T-cell (primary cell): ENCODE results near the gene CUTA. TPM values are rescaled to one million over a fixed set of nuclear protein-coding genes. Genes with fewer than 3 reads are reported as not detected.
"Not testable (repeated sequence)": the region's sequence is repeated elsewhere in the genome, so short reads cannot be mapped to it uniquely, and the experiment has no call there.

Experiments
- ATAC-seq, 4 experiments: fragments of 200-7000 bp in 3 of 4; fragments of 150-1000 bp in 1 of 4; cut with Tn5 transposase; replicated peaks in 1 of 4; 1 replicate in 3 of 4; 2 replicates in 1 of 4; pipeline ENCODE4 v1.10.0; 2021; ENCODE audit warnings: moderate library complexity in 3 of 4, mild to moderate bottlenecking in 2 of 4, moderate number of reproducible peaks in 1 of 4
- CTCF ChIA-PET, 2 donors: fragments of 300-600 bp; sonication (Branson Sonifier 250); formaldehyde crosslinking; loops; one replicate each; lab custom pipeline; 2022; ENCODE audit warnings: antibody characterized with exemption in 2 of 2; lab: Charles Lee
- POLR2A ChIA-PET, 2 donors: fragments of 300-600 bp; sonication (Branson Sonifier 250); formaldehyde crosslinking; loops; one replicate each; lab custom pipeline; 2022; ENCODE audit warnings: antibody characterized with exemption in 2 of 2; lab: Charles Lee
- DNase-seq, 35 experiments: peaks; one replicate each; pipeline versions ENCODE4 v3.0.0 to v3.0.0-alpha.2; 2013 to 2023
- H3K27ac ChIP-seq: one replicate; pipeline ENCODE4 v1.5.1; 2013; ENCODE audit warnings: low read length
- H3K27me3 ChIP-seq, 2 experiments: replicated peaks in 1 of 2; 1 replicate in 1 of 2; 2 replicates in 1 of 2; pipeline versions ENCODE4 v1.6.1 to v1.7.0; 2013; ENCODE audit warnings: low read length in 1 of 2, mixed read lengths in 1 of 2; ENCODE audit not compliant: control insufficient read depth in 2 of 2, insufficient read depth in 2 of 2; ENCODE audit errors: extremely low read depth in 1 of 2
- H3K36me3 ChIP-seq, 2 donors: 1 replicate in 1 of 2; 2 replicates in 1 of 2; pipeline versions ENCODE4 v1.6.1 to v1.7.0; 2013; ENCODE audit warnings: low read length in 1 of 2; ENCODE audit not compliant: control insufficient read depth in 2 of 2, insufficient read depth in 1 of 2; ENCODE audit errors: extremely low read depth in 1 of 2
- H3K4me1 ChIP-seq, 2 experiments: 1 replicate in 1 of 2; 2 replicates in 1 of 2; pipeline versions ENCODE4 v1.6.1 to v1.7.0; 2013; ENCODE audit warnings: low read length in 2 of 2, mixed read lengths in 1 of 2; ENCODE audit not compliant: insufficient read depth in 2 of 2, control insufficient read depth in 1 of 2; ENCODE audit errors: extremely low read depth in 1 of 2
- H3K4me3 ChIP-seq, 2 donors: 1 replicate in 1 of 2; 2 replicates in 1 of 2; pipeline versions ENCODE4 v1.5.1 to v1.7.0; 2013; ENCODE audit warnings: mild to moderate bottlenecking in 2 of 2, low read length in 1 of 2, moderate library complexity in 1 of 2; ENCODE audit not compliant: control insufficient read depth in 1 of 2; ENCODE audit errors: extremely low read depth in 1 of 2
- H3K9me3 ChIP-seq: 2 replicates; pipeline ENCODE4 v1.7.0; 2013
- H3K27ac Mint-ChIP-seq, 2 donors: one replicate each; pipeline ENCODE4 v1.8.0; 2020 to 2021; ENCODE audit warnings: mild to moderate bottlenecking in 2 of 2, mixed read lengths in 2 of 2
- H3K27me3 Mint-ChIP-seq, 2 donors: one replicate each; pipeline ENCODE4 v1.8.0; 2021 to 2022; ENCODE audit warnings: mixed read lengths in 2 of 2
- H3K36me3 Mint-ChIP-seq: one replicate; pipeline ENCODE4 v1.8.0; 2021; ENCODE audit warnings: mixed read lengths
- H3K4me1 Mint-ChIP-seq, 3 donors: one replicate each; pipeline ENCODE4 v1.8.0; 2020 to 2022; ENCODE audit warnings: mixed read lengths in 3 of 3, mild to moderate bottlenecking in 1 of 3
- H3K4me3 Mint-ChIP-seq, 3 donors: one replicate each; pipeline ENCODE4 v1.8.0; 2020 to 2022; ENCODE audit warnings: mild to moderate bottlenecking in 3 of 3, mixed read lengths in 3 of 3, moderate library complexity in 3 of 3
- H3K9me3 Mint-ChIP-seq, 3 donors: one replicate each; pipeline ENCODE4 v1.8.0; 2020 to 2022; ENCODE audit warnings: mixed read lengths in 3 of 3
- WGBS: methylation state at CpG from one replicate; pipeline ENCODE4 v1.1.5; 2013; ENCODE audit warnings: missing lambda C conversion rate; ENCODE audit not compliant: insufficient coverage; 5-methylcytosine and 5-hydroxymethylcytosine counted together
- total RNA-seq, 35 experiments: library from RNA in 6 of 35; stranded (reverse) in 6 of 35; fragments of 120-200 nt in 1 of 35; gene quantifications; one replicate each; pipeline versions ENCODE4 v1.2.1 to v1.2.4 and lab custom pipeline; 2013 to 2026

The CUTA gene
- total RNA-seq, 5 donors from 2014 or later (not counting 1 experiment from before 2014, with no cell fraction given), result 169 to 184 (median 176) TPM

DNA sequence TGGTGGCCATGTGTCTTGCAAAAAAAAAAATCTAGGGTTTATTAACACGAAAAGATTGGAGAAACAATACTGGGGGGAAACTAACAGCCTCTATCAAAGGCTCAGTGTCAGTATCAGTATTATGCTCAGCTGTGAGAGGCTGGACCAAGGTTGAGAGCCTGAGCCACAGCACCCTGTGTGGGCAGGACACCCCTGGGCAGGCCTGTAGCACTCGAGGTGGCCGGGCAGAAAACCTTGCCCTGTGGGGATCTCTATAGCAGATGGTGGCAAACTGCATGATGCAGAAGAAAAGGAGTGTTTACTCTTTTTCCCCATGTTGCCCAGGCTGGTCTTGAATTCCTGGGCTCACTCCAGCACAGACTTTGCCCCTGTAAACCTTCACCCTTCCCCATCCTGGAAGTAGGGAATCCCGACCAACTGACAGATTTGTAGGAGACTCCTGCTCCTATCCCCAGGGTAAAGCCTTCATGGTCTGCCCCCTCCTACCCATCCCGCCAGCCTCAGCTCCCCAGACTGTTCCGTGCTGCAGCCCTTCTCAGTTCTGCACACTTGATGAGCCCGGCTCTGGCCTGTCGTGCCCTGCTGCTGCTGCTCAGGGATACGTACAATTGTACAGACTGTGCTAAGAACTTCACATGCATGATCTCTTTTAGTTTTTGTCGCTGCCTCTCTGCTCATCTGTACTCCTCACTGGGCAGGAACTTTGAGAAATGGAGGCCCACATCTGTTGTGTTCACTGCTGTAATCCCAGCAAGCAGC, 34.3 kb downstream of the CUTA start:
- Histone ChIP-seq H3K27ac (no peak overlapping the region), H3K36me3 (no peaks in the 10 kb centered on the region), H3K27me3 (peaks cover 0 to 2% of the 10 kb centered on the region in 2 experiments), H3K9me3 (no peaks in the 10 kb centered on the region), H3K4me3 (no peak overlapping the region), H3K4me1 (no peaks in the 10 kb centered on the region)
- Mint-ChIP-seq H3K4me3 (no peak overlapping the region), H3K9me3 (no peaks in the 10 kb centered on the region), H3K27me3 (no peaks in the 10 kb centered on the region), H3K27ac (no peak overlapping the region), H3K36me3 (no peaks in the 10 kb centered on the region), H3K4me1 (no peaks in the 10 kb centered on the region)
- DNase-seq, result no peak
- POLR2A ChIA-PET, result no interaction called here
- 84% methylated on average over 5 of the region's 10 CpGs for WGBS
- CTCF ChIA-PET, result no interaction called here
- ATAC-seq, result no peak

DNA sequence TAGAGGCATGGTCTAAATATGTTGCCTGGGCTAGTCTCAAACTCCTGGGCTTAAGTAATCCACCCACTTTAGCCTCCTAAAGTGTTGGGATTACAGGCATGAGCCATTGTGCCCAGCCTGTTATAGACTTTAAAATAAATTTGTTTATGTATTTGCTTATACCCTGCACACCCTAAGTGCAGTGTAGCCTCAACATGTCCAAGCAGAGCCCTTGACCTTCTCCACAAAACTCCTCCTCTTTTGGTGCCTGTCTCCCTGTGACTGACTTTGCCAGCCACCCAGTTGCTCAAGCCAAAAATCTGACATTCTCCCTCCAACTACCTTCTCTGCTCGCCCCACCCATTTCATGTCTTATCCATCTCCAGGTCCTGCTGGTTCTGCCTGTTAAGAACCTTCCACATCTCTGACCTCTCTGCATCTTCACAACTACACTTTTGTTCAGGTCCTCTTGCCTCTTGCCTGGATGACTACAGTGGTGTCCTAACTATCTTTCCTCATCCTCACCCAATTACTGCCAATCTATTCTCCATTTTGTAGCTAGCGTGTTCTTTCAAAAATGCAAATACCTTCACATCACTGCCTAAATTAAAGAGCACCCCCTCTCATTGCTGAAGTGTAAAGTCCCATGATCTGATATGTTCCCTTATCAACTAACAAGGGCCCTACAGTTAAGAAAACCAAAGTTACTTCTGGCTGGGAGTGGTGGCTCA, 37.5 kb downstream of the CUTA start:
- Mint-ChIP-seq H3K27me3 (no peaks in the 10 kb centered on the region), H3K27ac (no peak overlapping the region), H3K4me1 (peaks cover 0 to 1% (median 1%) of the 10 kb centered on the region in 3 donors), H3K9me3 (no peaks in the 10 kb centered on the region), H3K4me3 (no peak overlapping the region), H3K36me3 (no peaks in the 10 kb centered on the region)
- Histone ChIP-seq H3K27me3 (peaks cover 0 to 2% of the 10 kb centered on the region in 2 experiments), H3K36me3 (no peaks in the 10 kb centered on the region), H3K9me3 (no peaks in the 10 kb centered on the region), H3K4me3 (no peak overlapping the region), H3K4me1 (peaks cover 0 to 2% of the 10 kb centered on the region in 2 experiments), H3K27ac (no peak overlapping the region)
- 100% methylated on average over 1 of the region's 2 CpGs for WGBS
- no peak for ATAC-seq
- ChIA-PET POLR2A (interaction anchor here in 1 of 2 donors (0.6 to 0.7 kb wide), 2 partner anchors 84 to 194 kb away, joined by 3 read pairs; no protein-coding TSS in a partner anchor), CTCF (no interaction called here)
- no peak for DNase-seq

DNA sequence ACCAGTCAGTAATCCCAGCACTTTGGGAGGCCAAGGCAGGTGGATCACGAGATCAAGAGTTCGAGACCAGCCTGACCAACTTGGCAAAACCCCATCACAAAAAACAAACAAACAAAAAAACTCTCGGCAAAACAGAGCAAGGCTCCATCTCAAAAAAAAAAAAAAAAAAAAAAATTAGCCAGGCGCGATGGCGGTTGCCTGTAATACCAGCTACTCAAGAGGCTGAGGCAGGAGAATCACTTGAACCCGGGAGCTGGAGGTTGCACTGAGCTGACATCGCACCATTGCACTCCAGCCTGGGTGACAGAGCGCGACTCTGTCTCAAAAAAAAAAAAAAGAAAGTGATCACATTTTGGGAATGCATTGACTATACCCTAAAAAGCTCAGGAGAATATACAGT, 38.7 kb downstream of the CUTA start:
- H3K4me1 ChIP-seq, result peaks cover 0 to 13% of the 10 kb centered on the region in 2 experiments
- H3K27me3 Mint-ChIP-seq, H3K9me3 Mint-ChIP-seq, H3K27ac ChIP-seq, DNase-seq, H3K36me3 ChIP-seq, H3K36me3 Mint-ChIP-seq, ATAC-seq, POLR2A ChIA-PET, H3K27me3 ChIP-seq, H3K27ac Mint-ChIP-seq, H3K4me3 Mint-ChIP-seq, H3K4me3 ChIP-seq, H3K9me3 ChIP-seq: not testable (repeated sequence)
- CTCF ChIA-PET, result interaction anchor here in 1 of 2 donors (0.6 to 1.1 kb wide), 2 partner anchors 34 to 173 kb away, joined by 3 to 5 read pairs; no protein-coding TSS in a partner anchor
- WGBS, result 90% methylated on average over 7 of the region's 10 CpGs
- peaks cover 7 to 12% (median 10%) of the 10 kb centered on the region in 3 donors for H3K4me1 Mint-ChIP-seq

DNA sequence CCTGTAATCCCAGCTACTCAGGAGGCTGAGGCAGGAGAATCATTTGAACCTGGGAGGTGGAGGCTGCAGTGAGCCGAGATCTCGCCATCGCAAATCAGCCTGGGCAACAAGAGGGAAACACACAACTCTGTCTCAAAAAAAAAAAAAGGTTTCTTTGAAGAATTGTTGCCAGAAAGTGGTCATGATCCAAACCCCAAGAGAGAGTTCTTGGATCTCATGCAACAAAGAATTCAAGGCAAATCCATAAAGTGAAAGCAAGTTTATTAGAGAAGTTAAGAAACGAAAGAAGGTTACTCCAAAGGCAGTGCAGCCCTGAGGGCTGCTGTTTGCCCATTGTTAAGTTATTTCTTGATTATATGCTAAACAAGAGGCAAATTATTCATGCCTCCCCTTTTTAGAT, 40.7 kb downstream of the CUTA start:
- ChIA-PET CTCF (no interaction called here), POLR2A (no interaction called here)
- Histone ChIP-seq H3K27ac (no peak overlapping the region), H3K4me3 (no peak overlapping the region), H3K4me1 (peaks cover 0 to 26% of the 10 kb centered on the region in 2 experiments), H3K27me3 (no peaks in the 10 kb centered on the region), H3K36me3 (no peaks in the 10 kb centered on the region), H3K9me3 (no peaks in the 10 kb centered on the region)
- no peak for ATAC-seq
- DNase-seq, result no peak
- Mint-ChIP-seq H3K36me3 (no peaks in the 10 kb centered on the region), H3K4me1 (peaks cover 8 to 17% (median 14%) of the 10 kb centered on the region in 3 donors), H3K27me3 (no peaks in the 10 kb centered on the region), H3K27ac (no peak overlapping the region), H3K9me3 (no peaks in the 10 kb centered on the region), H3K4me3 (no peak overlapping the region)
- no CpG with 5 or more reads among the region's 4 CpGs for WGBS

DNA sequence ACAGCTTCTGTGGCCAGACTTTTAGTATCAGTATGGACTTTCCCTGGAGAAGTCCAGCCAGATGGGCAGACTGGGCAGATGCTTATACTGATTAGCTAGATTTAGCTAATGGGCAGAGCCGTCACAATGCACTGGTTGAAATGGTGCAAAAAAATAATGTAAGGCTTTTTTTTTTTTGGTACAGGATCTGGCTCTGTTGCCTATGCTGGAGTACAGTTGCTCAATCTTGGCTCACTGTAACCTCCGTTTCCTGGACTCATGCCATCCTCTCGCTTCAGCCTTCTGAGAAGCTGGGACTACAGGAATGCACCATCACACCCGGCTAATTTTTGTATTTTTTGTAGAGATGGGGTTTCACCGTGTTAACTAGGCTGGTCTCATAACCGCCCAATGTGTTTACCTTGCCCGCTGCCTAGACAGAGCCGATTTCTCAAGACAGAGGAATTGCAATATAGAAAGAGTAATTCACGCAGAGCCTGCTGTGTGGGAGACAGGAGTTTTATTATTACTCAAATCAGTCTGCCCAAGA, 42.7 kb downstream of the CUTA start:
- Histone ChIP-seq H3K27me3 (no peaks in the 10 kb centered on the region), H3K4me3 (no peak overlapping the region), H3K4me1 (peaks cover 0 to 26% of the 10 kb centered on the region in 2 experiments), H3K27ac (peak overlapping the region; percentile 27), H3K9me3 (no peaks in the 10 kb centered on the region), H3K36me3 (no peaks in the 10 kb centered on the region)
- ATAC-seq, result no peak
- Mint-ChIP-seq H3K9me3 (no peaks in the 10 kb centered on the region), H3K27me3 (no peaks in the 10 kb centered on the region), H3K4me3 (no peak overlapping the region), H3K4me1 (peaks cover 8 to 17% (median 14%) of the 10 kb centered on the region in 3 donors), H3K36me3 (no peaks in the 10 kb centered on the region), H3K27ac (peak overlapping the region in 1 of 2 donors; percentile 16)
- no peak for DNase-seq
- ChIA-PET CTCF (no interaction called here), POLR2A (no interaction called here)
- WGBS, result 71% methylated on average over 9 of the region's 9 CpGs
